Measurements from ENCODE around the gene ACTR1A.
"Not testable (repeated sequence)": the region's sequence is repeated elsewhere in the genome, so short reads cannot be mapped to it uniquely, and the experiment has no call there.

The ACTR1A gene

GRCh38 chr10:102454662-102455487 is 47.6 kb downstream of the ACTR1A start:
- not testable (repeated sequence) for DNase-seq (ENCODE audit: low read depth in 2 of 2)

GRCh38 chr10:102453502-102453901 is 49.0 kb downstream of the ACTR1A start:
- DNase-seq (ENCODE audit: low read depth in 2 of 2): no peak

- DNase-seq (ENCODE audit: low read depth in 2 of 2): peak in 1 of 2 donors; percentile 33
Observed at GRCh38 chr10:102452672-102453340, 49.7 kb downstream of the ACTR1A start.

- DNase-seq (ENCODE audit: low read depth in 2 of 2): no peak
Observed at GRCh38 chr10:102451105-102451969, 51.2 kb downstream of the ACTR1A start, which contains the start of gene C10orf95. Gene C10orf95, minus strand, starts transcription at chr10:102451543. Its CDS starts 450 bp downstream, at chr10:102451093.

GRCh38 chr10:102450374-102451104 is 52.0 kb downstream of the ACTR1A start:
- DNase-seq (ENCODE audit: low read depth in 2 of 2): peak; percentile 67 to 74

- no peak for DNase-seq (ENCODE audit: low read depth in 2 of 2)
Observed at GRCh38 chr10:102450124-102450373, 52.5 kb downstream of the ACTR1A start.

- DNase-seq (ENCODE audit: low read depth in 2 of 2): peak; percentile 65 to 80
Observed at GRCh38 chr10:102449321-102450123, 53.0 kb downstream of the ACTR1A start.

GRCh38 chr10:102444851-102445250 is 57.7 kb downstream of the ACTR1A start:
- DNase-seq (ENCODE audit: low read depth in 2 of 2): no peak

- DNase-seq (ENCODE audit: low read depth in 2 of 2): no peak
Observed at GRCh38 chr10:102438374-102438773, 64.1 kb downstream of the ACTR1A start.

- no peak for DNase-seq (ENCODE audit: low read depth in 2 of 2)
Observed at GRCh38 chr10:102437515-102437914, 65.0 kb downstream of the ACTR1A start.

GRCh38 chr10:102436312-102436711 is 66.2 kb downstream of the ACTR1A start:
- no peak for DNase-seq (ENCODE audit: low read depth in 2 of 2)

GRCh38 chr10:102435529-102436233 is 66.8 kb downstream of the ACTR1A start:
- peak in 1 of 2 donors; percentile 34 for DNase-seq (ENCODE audit: low read depth in 2 of 2)

GRCh38 chr10:102435133-102435497 is 67.4 kb downstream of the ACTR1A start:
- DNase-seq (ENCODE audit: low read depth in 2 of 2): no peak

- no peak for DNase-seq (ENCODE audit: low read depth in 2 of 2)
Observed at GRCh38 chr10:102434394-102435132, 67.9 kb downstream of the ACTR1A start.

- no peak for DNase-seq (ENCODE audit: low read depth in 2 of 2)
Observed at GRCh38 chr10:102433619-102434046, 68.9 kb downstream of the ACTR1A start.

GRCh38 chr10:102432162-102432950 is 70.2 kb downstream of the ACTR1A start, which contains the start of gene CUEDC2:
Gene CUEDC2, minus strand, starts transcription at chr10:102432574. Its CDS starts 7,386 bp downstream, at chr10:102425188.
- peak; percentile 84 to 88 for DNase-seq (ENCODE audit: low read depth in 2 of 2)

GRCh38 chr10:102431452-102432124 is 70.9 kb downstream of the ACTR1A start:
- no peak for DNase-seq (ENCODE audit: low read depth in 2 of 2)

GRCh38 chr10:102429468-102429867 is 73.0 kb downstream of the ACTR1A start:
- no peak for DNase-seq (ENCODE audit: low read depth in 2 of 2)

Measured in activated CD8-positive, alpha-beta memory T cell treated with anti-CD3 and anti-CD28 coated beads for 4 hours (primary cell).